H1 (cell line): ENCODE data around the gene LPP. TPM values are rescaled to one million over a fixed set of nuclear protein-coding genes. Genes with fewer than 3 reads are reported as not detected.

Source experiments
- CTCF ChIA-PET: fragments of 300-600 bp; sonication (Branson Sonifier 250); formaldehyde crosslinking; loops from one replicate; lab custom pipeline; 2021; ENCODE audit not compliant: partially characterized antibody; lab: Charles Lee
- POLR2A ChIA-PET: fragments of 300-600 bp; sonication (Branson Sonifier 250); formaldehyde crosslinking; loops from one replicate; lab custom pipeline; 2021; ENCODE audit warnings: inconsistent platforms; ENCODE audit not compliant: partially characterized antibody; lab: Charles Lee
- DNase-seq, 2 experiments: peaks; one replicate each; pipeline versions ENCODE4 v3.0.0 to v3.0.0-alpha.2; 2010 to 2022; ENCODE audit warnings: low spot score in 2 of 2, low read depth in 1 of 2, mixed read lengths in 1 of 2
- FAIRE-seq: peaks from 2 replicates; lab custom pipeline; 2011; peaks lifted over from hg19 to GRCh38; lab: Jason Lieb, UNC
- H2AFZ ChIP-seq: 2 replicates; pipeline ENCODE4 v1.8.1; 2012; ENCODE audit warnings: low read length, inconsistent platforms
- H2AK5ac ChIP-seq: 2 replicates; pipeline ENCODE4 v1.6.1; 2013; ENCODE audit warnings: low read depth, low read length
- H2BK120ac ChIP-seq: replicated peaks from 2 replicates; pipeline ENCODE3; 2013; ENCODE audit warnings: low read depth, low read length, inconsistent platforms
- H2BK12ac ChIP-seq: 2 replicates; pipeline ENCODE4 v1.6.1; 2013; ENCODE audit warnings: low read depth, low read length
- H2BK15ac ChIP-seq: 2 replicates; pipeline ENCODE4 v1.6.1; 2013; ENCODE audit warnings: low read length
- H2BK20ac ChIP-seq: 2 replicates; pipeline ENCODE4 v1.6.1; 2013; ENCODE audit warnings: low read length
- H2BK5ac ChIP-seq: 2 replicates; pipeline ENCODE4 v1.6.1; 2013; ENCODE audit warnings: low read depth, low read length
- H3K14ac ChIP-seq: 2 replicates; pipeline ENCODE4 v1.6.1; 2013; ENCODE audit warnings: inconsistent platforms; ENCODE audit not compliant: insufficient read length
- H3K18ac ChIP-seq: 2 replicates; pipeline ENCODE4 v1.6.1; 2013; ENCODE audit warnings: low read length; ENCODE audit errors: extremely low read depth
- H3K23ac ChIP-seq: 2 replicates; pipeline ENCODE4 v1.6.1; 2013; ENCODE audit warnings: inconsistent platforms; ENCODE audit not compliant: insufficient read length
- H3K23me2 ChIP-seq: 2 replicates; pipeline ENCODE4 v1.6.1; 2013; ENCODE audit warnings: low read depth, low read length
- H3K27ac ChIP-seq: 2 replicates; pipeline ENCODE4 v1.6.1; 2011; ENCODE audit warnings: low read depth, low read length, inconsistent platforms
- H3K27me3 ChIP-seq, 4 experiments: replicated peaks in 1 of 4; 1 replicate in 1 of 4; 2 replicates in 3 of 4; pipeline versions ENCODE4 v1.6.1 to v1.8.1; 2011 to 2013; ENCODE audit warnings: low read length in 3 of 4, mild to moderate bottlenecking in 3 of 4, inconsistent platforms in 2 of 4, mixed read lengths in 2 of 4, moderate library complexity in 1 of 4; ENCODE audit not compliant: control insufficient read depth in 3 of 4, insufficient read depth in 3 of 4; ENCODE audit errors: extremely low read depth in 1 of 4
- H3K36me3 ChIP-seq, 4 experiments: 2 replicates each; pipeline versions ENCODE4 v1.6.1 to v1.8.1; 2011 to 2013; ENCODE audit warnings: mild to moderate bottlenecking in 4 of 4, low read length in 3 of 4, moderate library complexity in 2 of 4, control low read depth in 1 of 4, inconsistent platforms in 1 of 4; ENCODE audit not compliant: insufficient read depth in 4 of 4, control insufficient read depth in 2 of 4
- H3K4ac ChIP-seq: replicated peaks from 2 replicates; pipeline ENCODE3; 2013; ENCODE audit warnings: low read length, low read depth, mixed read lengths, inconsistent platforms; ENCODE audit not compliant: insufficient read length
- H3K4me1 ChIP-seq, 4 experiments: replicated peaks in 1 of 4; 1 replicate in 1 of 4; 2 replicates in 3 of 4; pipeline versions ENCODE4 v1.6.1 to v1.8.1; 2011 to 2013; ENCODE audit warnings: low read length in 3 of 4, inconsistent platforms in 2 of 4, mixed read lengths in 1 of 4; ENCODE audit not compliant: insufficient read depth in 4 of 4, control insufficient read depth in 3 of 4
- H3K4me2 ChIP-seq, 2 experiments: 2 replicates each; pipeline versions ENCODE4 v1.6.1 to v1.8.1; 2011 to 2013; ENCODE audit warnings: low read depth in 2 of 2, low read length in 2 of 2, control low read depth in 1 of 2, inconsistent platforms in 1 of 2, mild to moderate bottlenecking in 1 of 2; ENCODE audit not compliant: insufficient read depth in 1 of 2
- H3K4me3 ChIP-seq, 4 experiments: fragments of 200-600, 300-600 bp in 1 of 4; sonication (generic), shearing (Covaris generic), sonication (Bioruptor Twin) in 1 of 4; 2 replicates each; pipeline versions ENCODE4 v1.5.1 to v1.8.1; 2011 to 2016; ENCODE audit warnings: low read length in 4 of 4, low read depth in 3 of 4, control low read depth in 2 of 4, inconsistent platforms in 2 of 4, mild to moderate bottlenecking in 2 of 4, mixed read lengths in 1 of 4, moderate library complexity in 1 of 4; ENCODE audit not compliant: insufficient read depth in 2 of 4; ENCODE audit errors: extremely low read depth in 1 of 4
- H3K56ac ChIP-seq: replicated peaks from 2 replicates; pipeline ENCODE3; 2013; ENCODE audit warnings: low read depth, mild to moderate bottlenecking, mixed read lengths, low read length, inconsistent platforms; ENCODE audit not compliant: insufficient read length
- H3K79me1 ChIP-seq: 2 replicates; pipeline ENCODE4 v1.6.1; 2013; ENCODE audit warnings: low read depth, low read length, control low read depth
- H3K79me2 ChIP-seq, 2 experiments: 2 replicates each; pipeline versions ENCODE4 v1.6.1 to v1.8.1; 2012 to 2013; ENCODE audit warnings: low read length in 2 of 2, mild to moderate bottlenecking in 2 of 2, inconsistent platforms in 1 of 2; ENCODE audit not compliant: insufficient read depth in 2 of 2, control insufficient read depth in 1 of 2
- H3K9ac ChIP-seq, 4 experiments: replicated peaks in 1 of 4; 1 replicate in 1 of 4; 2 replicates in 3 of 4; pipeline versions ENCODE4 v1.6.1 to v1.8.1; 2011 to 2013; ENCODE audit warnings: low read depth in 3 of 4, low read length in 3 of 4, control low read depth in 2 of 4, mild to moderate bottlenecking in 2 of 4, moderate library complexity in 2 of 4, inconsistent platforms in 1 of 4; ENCODE audit errors: extremely low read depth in 1 of 4
- H3K9me3 ChIP-seq, 2 experiments: 2 replicates each; pipeline versions ENCODE4 v1.6.1 to v1.8.1; 2012 to 2013; ENCODE audit warnings: mild to moderate bottlenecking in 2 of 2, moderate library complexity in 2 of 2, control low read depth in 1 of 2, inconsistent platforms in 1 of 2, low read depth in 1 of 2, low read length in 1 of 2, mixed read lengths in 1 of 2; ENCODE audit not compliant: insufficient read depth in 2 of 2
- H4K20me1 ChIP-seq, 2 experiments: replicated peaks in 1 of 2; 2 replicates each; pipeline versions ENCODE3 to v1.8.1; 2011 to 2013; ENCODE audit warnings: inconsistent platforms in 2 of 2, low read length in 2 of 2, mild to moderate bottlenecking in 1 of 2; ENCODE audit not compliant: insufficient read depth in 2 of 2, control insufficient read depth in 1 of 2
- H4K5ac ChIP-seq: 2 replicates; pipeline ENCODE4 v1.6.1; 2013; ENCODE audit warnings: low read length, low read depth, mixed read lengths, inconsistent platforms; ENCODE audit not compliant: insufficient read length
- H4K8ac ChIP-seq: 2 replicates; pipeline ENCODE4 v1.8.0; 2013; ENCODE audit warnings: mild to moderate bottlenecking, moderate library complexity, low read length, inconsistent platforms; ENCODE audit not compliant: insufficient read depth; ENCODE audit errors: extremely low read depth
- H4K91ac ChIP-seq: replicated peaks from 2 replicates; pipeline ENCODE3; 2013; ENCODE audit warnings: low read length, mixed read lengths, inconsistent platforms; ENCODE audit not compliant: insufficient read length
- KDM5A ChIP-seq: fragments of 200-600 bp; IDR thresholded peaks from 2 replicates; pipeline ENCODE4 v1.7.1; 2012; ENCODE audit warnings: mild to moderate bottlenecking, low read length, inconsistent platforms, mixed read lengths
- POU5F1 ChIP-seq: IDR thresholded peaks from 2 replicates; pipeline ENCODE4 v1.6.1; 2011; ENCODE audit warnings: low read depth, mild to moderate bottlenecking, low read length, moderate library complexity
- RNF2 ChIP-seq: fragments of 200-900, 300-1000 bp; sonication (generic); IDR thresholded peaks from 2 replicates; pipeline ENCODE4 v1.7.1; 2016; ENCODE audit warnings: borderline replicate concordance, low read depth, mild to moderate bottlenecking, antibody characterized with exemption, low read length; ENCODE audit not compliant: poor library complexity, severe bottlenecking; ENCODE audit errors: missing control alignments
- SAP30 ChIP-seq: fragments of 300-600 bp; sonication (generic); IDR thresholded peaks from 2 replicates; pipeline ENCODE4 v1.7.1; 2012; ENCODE audit warnings: low read length, moderate library complexity, mild to moderate bottlenecking, inconsistent platforms; ENCODE audit not compliant: insufficient read depth, insufficient replicate concordance
- SP4 ChIP-seq: IDR thresholded peaks from 2 replicates; pipeline ENCODE4 v1.6.1; 2012; ENCODE audit warnings: low read length, inconsistent platforms
- SRF ChIP-seq: IDR thresholded peaks from 2 replicates; pipeline ENCODE4 v1.6.1; 2011; ENCODE audit warnings: mild to moderate bottlenecking, low read depth, low read length, moderate library complexity
- TEAD4 ChIP-seq: IDR thresholded peaks from 2 replicates; pipeline ENCODE4 v1.6.1; 2012; ENCODE audit warnings: low read depth, low read length, inconsistent platforms, mixed read lengths
- WGBS, 2 experiments: shearing (Covaris generic) in 1 of 2; methylation state at CpG; one replicate each; pipeline versions ENCODE4 v1.1.6 to v1.1.7; 2013 to 2015; ENCODE audit warnings: low lambda C conversion rate in 2 of 2, mixed read lengths in 2 of 2, inconsistent platforms in 1 of 2, low coverage in 1 of 2, missing lambda C conversion rate in 1 of 2; ENCODE audit not compliant: insufficient replicate concordance in 2 of 2, insufficient coverage in 1 of 2, insufficient read length in 1 of 2; ENCODE audit errors: extremely low coverage in 1 of 2, missing lambda C conversion rate in 1 of 2; 5-methylcytosine and 5-hydroxymethylcytosine counted together
- polyA plus RNA-seq, 7 experiments: library from polyadenylated mRNA; depleted of rRNA in 3 of 7; stranded (reverse) in 5 of 7; unstranded in 2 of 7; fragments of >200 nt in 5 of 7; fragments of 200-250 nt in 2 of 7; gene quantifications; 1 replicate in 5 of 7; 2 replicates in 1 of 7; 4 replicates in 1 of 7; pipeline versions ENCODE4 v1.2.1 to v1.2.3, GENCODE V29; 2011 to 2013; ENCODE audit warnings: missing spikeins in 2 of 7, mixed read lengths in 2 of 7
- total RNA-seq: library from RNA; stranded (reverse); fragmentation: NEBNext Ultra II Directional; extraction: Animal tissue kit (Norgen Biotek cat#: 25700); gene quantifications from 2 replicates; pipeline ENCODE4 v1.2.1, GENCODE V29; 2021

LPP gene
- total and polyA plus RNA-seq, 2 of the 8 experiments (the other 6 are each of a cell fraction or from before 2014, with no cell fraction given): 10.0 to 53.3 TPM

DNA sequence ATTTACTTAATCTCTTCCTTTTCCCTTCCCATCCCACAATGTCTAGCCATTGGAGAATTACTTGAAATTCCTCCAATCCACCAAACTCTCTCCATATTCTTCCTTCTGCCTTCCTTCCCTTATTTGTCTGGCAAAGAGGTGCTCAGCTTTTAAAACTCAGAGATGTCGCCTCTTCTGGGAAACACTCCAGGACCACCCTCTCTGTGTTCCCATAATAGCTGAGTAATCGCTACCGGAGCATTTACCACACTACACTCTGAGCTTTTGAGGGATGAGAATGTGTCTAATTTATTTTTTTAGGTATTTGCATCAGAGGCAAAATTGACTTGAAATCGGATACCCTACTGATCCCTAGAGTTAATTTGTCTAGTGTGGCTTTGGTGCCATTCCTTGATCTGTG lies 772.2 kb downstream of the LPP start:
- FAIRE-seq (no peak), DNase-seq (no peak)
- H4K20me1 ChIP-seq: no peaks in the 10 kb centered on the region
- no peak overlapping the region for H3K18ac ChIP-seq
- no peak overlapping the region for H2BK5ac ChIP-seq
- ChIA-PET POLR2A (no interaction called here), CTCF (interaction anchor here (0.5 to 6.9 kb wide), 2 partner anchors 28 to 298 kb away, joined by 3 to 49 read pairs; no protein-coding TSS in a partner anchor)
- no peak overlapping the region for H3K23ac ChIP-seq
- H3K36me3 ChIP-seq: no peaks in the 10 kb centered on the region
- no peaks in the 10 kb centered on the region for H3K79me1 ChIP-seq
- H3K23me2 ChIP-seq: no peaks in the 10 kb centered on the region
- H3K14ac ChIP-seq: no peak overlapping the region
- H3K79me2 ChIP-seq: no peaks in the 10 kb centered on the region
- H3K4me2 ChIP-seq: no peak overlapping the region
- H2AK5ac ChIP-seq: no peak overlapping the region
- no peak overlapping the region for H3K27ac ChIP-seq
- no peaks in the 10 kb centered on the region for H3K4me1 ChIP-seq
- H3K4me3 ChIP-seq: no peak overlapping the region
- no peak overlapping the region for H3K56ac ChIP-seq
- no peak overlapping the region for H4K8ac ChIP-seq
- no peak for TF ChIP-seq KDM5A
- TF ChIP-seq SRF: no peak
- TF ChIP-seq RNF2: no peak
- no peak for TF ChIP-seq SAP30
- no peak for TF ChIP-seq POU5F1
- no peak for TF ChIP-seq SP4
- no peak for TF ChIP-seq TEAD4
- WGBS, 2 experiments: 87% methylated on average over 4 of the region's 4 CpGs; no CpG with 5 or more reads in 1 of the 2 experiments
- no peak overlapping the region for H2BK12ac ChIP-seq
- no peak overlapping the region for H2BK120ac ChIP-seq
- H2BK15ac ChIP-seq: no peak overlapping the region
- no peak overlapping the region for H3K9ac ChIP-seq
- no peak overlapping the region for H4K5ac ChIP-seq
- no peak overlapping the region for H2BK20ac ChIP-seq
- no peak overlapping the region for H4K91ac ChIP-seq
- H3K27me3 ChIP-seq: no peaks in the 10 kb centered on the region
- no peak overlapping the region for H2AFZ ChIP-seq
- no peak overlapping the region for H3K4ac ChIP-seq
- no peaks in the 10 kb centered on the region for H3K9me3 ChIP-seq
